Lower leg skin (tissue), 4 donors: ENCODE data around the gene NRG4. TPM values are rescaled to one million over a fixed set of nuclear protein-coding genes. Genes with fewer than 3 reads are reported as not detected.

Source experiments
- DNase-seq, 2 donors: peaks; one replicate each; pipeline ENCODE4 v3.0.0-alpha.2; 2019; ENCODE audit warnings: low spot score in 2 of 2
- H3K4me3 ChIP-seq: fragments of 200-600 bp; sonication (generic); 2 replicates; pipeline ENCODE4 v1.5.1; 2017; ENCODE audit warnings: mild to moderate bottlenecking, low read depth; ENCODE audit not compliant: poor library complexity, severe bottlenecking
- POLR2A ChIP-seq, 2 donors: fragments of 450-650 bp; IDR thresholded peaks; one replicate each; pipeline ENCODE4 v1.6.1; 2016 to 2017; ENCODE audit warnings: antibody characterized with exemption in 2 of 2, mild to moderate bottlenecking in 1 of 2, moderate library complexity in 1 of 2
- intact Hi-C: fragments of 100-400 bp; cut with DNase I; formaldehyde crosslinking; loops from one replicate; pipeline ENCODE4 v1.15.0; 2023; ENCODE audit warnings: low total_unique reads
- total RNA-seq, 4 donors: library from RNA; depleted of rRNA; stranded (reverse); fragments of >200 nt; gene quantifications; one replicate each; pipeline ENCODE4 v1.1.0, GENCODE V29; 2016

The NRG4 gene
- total RNA-seq, 4 donors from 2014 or later, result 0.25 to 4.6 (median 1.8) TPM

- intact Hi-C loops, result no loop called here
- no peak for TF ChIP-seq POLR2A (IDR thresholded peaks at IDR 0.05)
- no peak overlapping the region for H3K4me3 ChIP-seq
- DNase-seq, result no peak
Measured at GRCh38 chr15:75891895-75892294, 120.3 kb downstream of the NRG4 start.

Other genes with a start within 250 kb of the NRG4 start
- gene UBE2Q2, start 169.0 kb downstream of the NRG4 start, total RNA-seq, result 10 to 100 TPM; 17.2 to 18.3 (median 17.6) TPM
- 10 to 100 TPM; 17.4 to 25.3 (median 21.6) TPM for gene FBXO22, start 108.5 kb downstream of the NRG4 start, total RNA-seq
- 1 to 10 TPM in 3 of 4 donors, under 1 TPM in 1; 0.27 to 2.7 (median 1.5) TPM for gene TMEM266, start 47.6 kb upstream of the NRG4 start, total RNA-seq